Measurements from ENCODE around the gene HOXD9.
A peak's percentile ranks its signal among the peaks of the same experiment; 100 is the strongest.

HOXD9 gene

DNA sequence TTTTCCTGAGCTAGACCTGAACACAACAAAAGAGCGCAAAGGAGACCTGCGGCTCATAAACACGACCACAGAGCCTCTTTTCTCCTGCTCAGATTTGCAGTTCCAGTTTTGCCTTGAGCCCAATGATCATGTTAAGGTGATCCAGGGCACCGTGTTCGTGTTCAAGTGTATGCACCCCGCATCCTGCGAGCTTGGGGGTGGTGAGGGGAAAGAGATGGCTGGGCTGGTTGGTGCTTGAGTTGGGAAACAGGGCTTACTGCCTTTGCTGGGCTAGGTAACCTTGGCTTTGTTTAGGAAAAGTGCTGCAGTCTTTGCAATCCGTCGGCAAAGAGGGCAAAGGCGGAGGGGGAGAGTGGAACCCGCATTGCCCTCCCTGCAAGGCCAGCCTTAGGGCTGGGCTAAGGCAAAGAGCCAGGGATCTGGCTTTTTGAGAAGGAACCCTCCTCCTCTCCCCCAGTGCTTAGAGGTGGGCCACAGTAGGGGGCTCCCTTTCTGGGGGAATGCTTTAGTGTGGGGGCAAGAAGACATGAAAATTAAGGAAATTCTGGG lies 4.6 kb upstream of the HOXD9 start:
- Histone ChIP-seq H4K20me1 (ENCODE audit: insufficient read depth, low read length) (no peaks in the 10 kb centered on the region), H3K9me3 (ENCODE audit: insufficient read depth, low read length) (no peaks in the 10 kb centered on the region), H3K27me3 (ENCODE audit: low read depth, low read length) (no peaks in the 10 kb centered on the region), H3K36me3 (replicated peaks; ENCODE audit: low read depth, low read length) (no peaks in the 10 kb centered on the region), H3K4me1 (ENCODE audit: low read length) (no peaks in the 10 kb centered on the region), H3K9ac (ENCODE audit: low read length) (no peak overlapping the region), H3K4me2 (ENCODE audit: low read length) (no peak overlapping the region), H2AFZ (ENCODE audit: low read depth, low read length) (no peak overlapping the region), H3K79me2 (ENCODE audit: low read length) (no peaks in the 10 kb centered on the region), H3K27ac (ENCODE audit: low read length) (no peak overlapping the region), H3K4me3 (ENCODE audit: low read length) (no peak overlapping the region)
- TF ChIP-seq, protein P1, sequence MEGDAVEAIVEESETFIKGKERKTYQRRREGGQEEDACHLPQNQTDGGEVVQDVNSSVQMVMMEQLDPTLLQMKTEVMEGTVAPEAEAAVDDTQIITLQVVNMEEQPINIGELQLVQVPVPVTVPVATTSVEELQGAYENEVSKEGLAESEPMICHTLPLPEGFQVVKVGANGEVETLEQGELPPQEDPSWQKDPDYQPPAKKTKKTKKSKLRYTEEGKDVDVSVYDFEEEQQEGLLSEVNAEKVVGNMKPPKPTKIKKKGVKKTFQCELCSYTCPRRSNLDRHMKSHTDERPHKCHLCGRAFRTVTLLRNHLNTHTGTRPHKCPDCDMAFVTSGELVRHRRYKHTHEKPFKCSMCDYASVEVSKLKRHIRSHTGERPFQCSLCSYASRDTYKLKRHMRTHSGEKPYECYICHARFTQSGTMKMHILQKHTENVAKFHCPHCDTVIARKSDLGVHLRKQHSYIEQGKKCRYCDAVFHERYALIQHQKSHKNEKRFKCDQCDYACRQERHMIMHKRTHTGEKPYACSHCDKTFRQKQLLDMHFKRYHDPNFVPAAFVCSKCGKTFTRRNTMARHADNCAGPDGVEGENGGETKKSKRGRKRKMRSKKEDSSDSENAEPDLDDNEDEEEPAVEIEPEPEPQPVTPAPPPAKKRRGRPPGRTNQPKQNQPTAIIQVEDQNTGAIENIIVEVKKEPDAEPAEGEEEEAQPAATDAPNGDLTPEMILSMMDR (IDR thresholded peaks at IDR 0.05; ENCODE audit: low read depth, low read length): no peak
- TF ChIP-seq EZH2phosphoT487 (IDR thresholded peaks at IDR 0.05; ENCODE audit: low read depth): no peak

DNA sequence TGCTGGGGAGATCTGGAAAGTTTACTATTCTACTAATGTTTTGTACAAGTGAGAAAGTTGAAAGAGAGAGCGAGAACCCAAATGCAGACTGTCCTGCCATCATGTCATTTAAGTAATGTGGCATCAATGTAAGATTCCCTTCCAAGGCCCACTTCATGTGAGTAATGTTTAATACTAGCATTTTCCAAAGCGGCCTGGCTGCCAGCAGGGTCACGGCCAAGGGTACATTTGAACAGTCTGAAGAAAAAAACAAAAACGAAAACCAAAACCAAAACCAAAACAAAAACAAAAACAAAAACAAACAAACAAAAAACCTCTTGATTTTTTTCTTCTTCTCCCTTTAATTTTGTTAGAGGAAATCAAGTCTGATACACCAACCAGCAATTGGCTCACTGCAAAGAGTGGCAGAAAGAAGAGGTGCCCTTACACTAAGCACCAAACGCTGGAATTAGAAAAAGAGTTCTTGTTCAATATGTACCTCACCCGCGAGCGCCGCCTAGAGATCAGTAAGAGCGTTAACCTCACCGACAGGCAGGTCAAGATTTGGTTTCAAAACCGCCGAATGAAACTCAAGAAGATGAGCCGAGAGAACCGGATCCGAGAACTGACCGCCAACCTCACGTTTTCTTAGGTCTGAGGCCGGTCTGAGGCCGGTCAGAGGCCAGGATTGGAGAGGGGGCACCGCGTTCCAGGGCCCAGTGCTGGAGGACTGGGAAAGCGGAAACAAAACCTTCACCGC lies 3.7 kb upstream of the HOXD9 start:
- H4K20me1 ChIP-seq (ENCODE audit: insufficient read depth, low read length): no peaks in the 10 kb centered on the region
- H2AFZ ChIP-seq (ENCODE audit: low read depth, low read length): no peak overlapping the region
- no peaks in the 10 kb centered on the region for H3K9me3 ChIP-seq (ENCODE audit: insufficient read depth, low read length)
- no peaks in the 10 kb centered on the region for H3K36me3 ChIP-seq (replicated peaks; ENCODE audit: low read depth, low read length)
- TF ChIP-seq, protein P1 (IDR thresholded peaks at IDR 0.05; ENCODE audit: low read depth, low read length): peak; percentile 22; the same call in 1 of the 2 replicates
- TF ChIP-seq EZH2phosphoT487 (IDR thresholded peaks at IDR 0.05; ENCODE audit: low read depth): no peak
- no peak overlapping the region for H3K27ac ChIP-seq (ENCODE audit: low read length)
- H3K4me2 ChIP-seq (ENCODE audit: low read length): no peak overlapping the region
- no peaks in the 10 kb centered on the region for H3K4me1 ChIP-seq (ENCODE audit: low read length)
- no peaks in the 10 kb centered on the region for H3K27me3 ChIP-seq (ENCODE audit: low read depth, low read length)
- H3K4me3 ChIP-seq (ENCODE audit: low read length): no peak overlapping the region
- H3K79me2 ChIP-seq (ENCODE audit: low read length): no peaks in the 10 kb centered on the region
- no peak overlapping the region for H3K9ac ChIP-seq (ENCODE audit: low read length)

- H3K4me2 ChIP-seq (ENCODE audit: low read length): no peak overlapping the region
- no peak overlapping the region for H2AFZ ChIP-seq (ENCODE audit: low read depth, low read length)
- H3K36me3 ChIP-seq (replicated peaks; ENCODE audit: low read depth, low read length): no peaks in the 10 kb centered on the region
- TF ChIP-seq, protein P1 (IDR thresholded peaks at IDR 0.05; ENCODE audit: low read depth, low read length): no peak
- no peak for TF ChIP-seq EZH2phosphoT487 (IDR thresholded peaks at IDR 0.05; ENCODE audit: low read depth)
- no peak overlapping the region for H3K27ac ChIP-seq (ENCODE audit: low read length)
- H3K79me2 ChIP-seq (ENCODE audit: low read length): no peaks in the 10 kb centered on the region
- no peak overlapping the region for H3K4me3 ChIP-seq (ENCODE audit: low read length)
- H3K9me3 ChIP-seq (ENCODE audit: insufficient read depth, low read length): no peaks in the 10 kb centered on the region
- no peaks in the 10 kb centered on the region for H3K4me1 ChIP-seq (ENCODE audit: low read length)
- H3K9ac ChIP-seq (ENCODE audit: low read length): no peak overlapping the region
- H4K20me1 ChIP-seq (ENCODE audit: insufficient read depth, low read length): no peaks in the 10 kb centered on the region
- H3K27me3 ChIP-seq (ENCODE audit: low read depth, low read length): no peaks in the 10 kb centered on the region
Observed at GRCh38 chr2:176120364-176121189, 1.9 kb upstream of the HOXD9 start.
